GM18499 (cell line): ENCODE data around the gene IQGAP2.
"Not testable (repeated sequence)": the region's sequence is repeated elsewhere in the genome, so short reads cannot be mapped to it uniquely, and the experiment has no call there.

Source experiments
- ATAC-seq: cut with Tn5 transposase; IDR thresholded peaks from one replicate; pipeline ENCODE4 v1.9.1; 2021; ENCODE audit warnings: moderate number of reproducible peaks; ENCODE audit not compliant: insufficient read depth, unreplicated experiment

Gene IQGAP2, protein sequence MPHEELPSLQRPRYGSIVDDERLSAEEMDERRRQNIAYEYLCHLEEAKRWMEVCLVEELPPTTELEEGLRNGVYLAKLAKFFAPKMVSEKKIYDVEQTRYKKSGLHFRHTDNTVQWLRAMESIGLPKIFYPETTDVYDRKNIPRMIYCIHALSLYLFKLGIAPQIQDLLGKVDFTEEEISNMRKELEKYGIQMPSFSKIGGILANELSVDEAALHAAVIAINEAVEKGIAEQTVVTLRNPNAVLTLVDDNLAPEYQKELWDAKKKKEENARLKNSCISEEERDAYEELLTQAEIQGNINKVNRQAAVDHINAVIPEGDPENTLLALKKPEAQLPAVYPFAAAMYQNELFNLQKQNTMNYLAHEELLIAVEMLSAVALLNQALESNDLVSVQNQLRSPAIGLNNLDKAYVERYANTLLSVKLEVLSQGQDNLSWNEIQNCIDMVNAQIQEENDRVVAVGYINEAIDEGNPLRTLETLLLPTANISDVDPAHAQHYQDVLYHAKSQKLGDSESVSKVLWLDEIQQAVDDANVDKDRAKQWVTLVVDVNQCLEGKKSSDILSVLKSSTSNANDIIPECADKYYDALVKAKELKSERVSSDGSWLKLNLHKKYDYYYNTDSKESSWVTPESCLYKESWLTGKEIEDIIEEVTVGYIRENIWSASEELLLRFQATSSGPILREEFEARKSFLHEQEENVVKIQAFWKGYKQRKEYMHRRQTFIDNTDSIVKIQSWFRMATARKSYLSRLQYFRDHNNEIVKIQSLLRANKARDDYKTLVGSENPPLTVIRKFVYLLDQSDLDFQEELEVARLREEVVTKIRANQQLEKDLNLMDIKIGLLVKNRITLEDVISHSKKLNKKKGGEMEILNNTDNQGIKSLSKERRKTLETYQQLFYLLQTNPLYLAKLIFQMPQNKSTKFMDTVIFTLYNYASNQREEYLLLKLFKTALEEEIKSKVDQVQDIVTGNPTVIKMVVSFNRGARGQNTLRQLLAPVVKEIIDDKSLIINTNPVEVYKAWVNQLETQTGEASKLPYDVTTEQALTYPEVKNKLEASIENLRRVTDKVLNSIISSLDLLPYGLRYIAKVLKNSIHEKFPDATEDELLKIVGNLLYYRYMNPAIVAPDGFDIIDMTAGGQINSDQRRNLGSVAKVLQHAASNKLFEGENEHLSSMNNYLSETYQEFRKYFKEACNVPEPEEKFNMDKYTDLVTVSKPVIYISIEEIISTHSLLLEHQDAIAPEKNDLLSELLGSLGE (N-terminal part only)

DNA sequence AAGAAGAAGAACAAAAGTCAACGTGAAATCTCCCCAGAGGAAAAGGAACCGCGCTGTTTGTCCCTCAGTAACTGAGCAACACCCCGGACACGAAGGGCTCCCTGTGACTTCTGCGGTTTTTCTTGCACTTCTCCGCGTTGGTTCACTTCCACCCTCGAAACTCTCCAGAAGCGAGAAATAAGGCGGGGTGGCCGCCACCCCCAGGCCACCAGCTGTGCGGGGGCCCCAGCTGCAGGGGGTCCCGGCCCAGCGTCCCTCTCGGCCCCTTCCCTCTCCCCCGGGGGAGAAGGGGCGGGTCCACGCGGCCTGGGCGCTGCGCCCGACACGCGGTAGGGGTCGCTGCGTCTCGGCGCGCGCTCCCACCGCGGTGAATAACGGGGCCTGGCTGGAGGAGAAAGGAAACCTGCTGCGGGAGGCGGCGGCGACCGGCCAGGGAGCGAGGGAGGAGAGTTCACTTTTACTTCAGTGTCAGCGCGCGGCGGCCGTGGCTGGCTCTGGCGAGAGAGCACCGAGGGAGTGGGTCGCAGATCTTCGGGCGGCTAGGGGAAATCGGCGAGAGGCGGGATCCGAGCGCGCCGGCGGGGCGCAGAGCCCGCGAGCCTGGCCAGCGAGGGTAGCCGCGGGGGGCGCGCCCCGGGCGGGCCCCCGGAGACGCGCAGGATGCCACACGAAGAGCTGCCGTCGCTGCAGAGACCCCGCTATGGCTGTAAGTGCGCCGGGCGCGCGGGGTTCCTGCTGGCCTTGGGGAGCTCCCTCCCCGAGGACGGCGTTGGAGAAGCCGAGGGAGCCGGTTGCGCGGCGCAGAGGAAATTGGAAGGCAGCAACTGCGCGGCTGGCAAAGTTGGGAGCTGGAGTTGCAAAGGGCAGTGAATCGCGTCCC, at the start of gene IQGAP2:
IQGAP2 (plus strand) TSS at position 400 of the 880 bp plus-strand sequence; CDS start at position 661, 261 bp downstream.
- peak; percentile 36 for ATAC-seq

DNA sequence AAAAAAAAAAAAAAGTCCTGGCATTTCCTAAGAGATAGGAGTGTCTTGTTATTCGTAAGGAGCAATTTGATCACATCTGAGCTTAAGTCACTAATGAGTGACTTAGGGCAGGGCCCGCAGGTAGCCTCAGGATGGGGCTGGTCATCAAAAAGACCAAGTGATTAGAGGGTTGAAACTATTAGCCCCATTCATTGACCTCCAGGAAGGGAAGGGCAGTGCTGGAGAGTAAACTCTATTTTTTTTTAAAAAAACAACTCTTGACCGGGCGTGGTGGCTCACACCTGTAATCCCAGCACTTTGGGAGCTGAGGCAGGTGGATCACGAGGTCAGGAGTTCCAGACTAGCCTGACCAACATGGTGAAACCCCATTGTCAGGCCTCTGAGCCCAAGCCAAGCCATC, 46.2 kb upstream of the IQGAP2 start:
- no peak for ATAC-seq

DNA sequence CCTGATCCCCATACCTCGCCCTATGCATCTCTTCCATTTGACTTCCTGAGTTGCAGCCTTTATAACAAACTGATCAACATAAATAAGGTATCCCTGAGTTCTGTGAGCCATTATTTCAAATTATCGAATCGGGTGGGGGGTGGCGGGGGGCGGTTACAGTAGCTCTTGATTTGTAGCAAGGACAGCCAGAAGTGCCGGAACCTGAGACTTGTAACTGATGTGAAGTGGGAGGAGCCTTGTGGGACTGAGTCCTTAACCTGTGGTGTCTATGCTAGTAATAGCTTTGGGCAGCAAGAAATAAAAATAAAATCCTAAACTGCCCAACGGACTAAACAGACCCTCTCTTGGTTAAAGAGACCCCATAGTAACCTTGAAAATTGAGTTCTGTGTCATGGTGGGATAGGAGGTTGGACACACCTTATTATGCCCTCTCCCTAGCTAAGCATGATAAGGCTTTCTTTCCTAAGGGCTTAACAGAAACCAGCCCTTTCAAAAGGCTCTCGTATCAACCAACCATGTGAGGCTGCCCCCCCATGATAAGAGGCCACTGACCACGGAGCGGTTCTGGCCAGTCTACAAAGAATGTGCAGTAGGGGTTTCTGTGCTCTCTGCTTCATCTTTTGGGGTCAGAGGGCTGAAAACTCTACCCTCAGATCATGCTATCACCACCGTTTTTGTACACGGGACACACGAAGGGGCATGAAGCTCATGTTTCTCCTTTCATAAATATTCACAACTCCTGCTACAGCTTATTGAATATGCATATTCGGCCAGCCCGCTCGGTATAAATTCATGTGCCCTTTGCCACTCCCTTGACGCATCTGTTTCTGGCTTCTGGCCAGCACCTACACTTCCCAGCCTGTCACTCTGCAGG, 39.5 kb upstream of the IQGAP2 start:
- ATAC-seq = no peak

DNA sequence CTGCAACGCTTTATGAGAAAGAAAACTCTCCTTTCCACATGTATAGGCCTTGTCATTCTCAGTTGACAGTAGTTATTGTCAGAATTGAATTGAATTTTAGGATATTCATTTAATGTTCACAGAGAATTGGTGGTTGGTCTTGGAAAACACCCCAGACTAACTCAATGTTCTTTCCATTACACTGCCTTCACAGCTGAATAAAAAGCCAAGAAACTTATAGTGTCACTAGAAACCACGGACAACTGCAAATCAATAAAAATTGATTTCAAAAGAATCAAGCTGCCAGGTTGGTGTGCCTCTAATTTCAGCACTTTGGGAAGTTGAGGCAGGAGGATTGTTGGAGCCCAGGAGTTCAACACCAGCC, 38.9 kb upstream of the IQGAP2 start:
- ATAC-seq = no peak

DNA sequence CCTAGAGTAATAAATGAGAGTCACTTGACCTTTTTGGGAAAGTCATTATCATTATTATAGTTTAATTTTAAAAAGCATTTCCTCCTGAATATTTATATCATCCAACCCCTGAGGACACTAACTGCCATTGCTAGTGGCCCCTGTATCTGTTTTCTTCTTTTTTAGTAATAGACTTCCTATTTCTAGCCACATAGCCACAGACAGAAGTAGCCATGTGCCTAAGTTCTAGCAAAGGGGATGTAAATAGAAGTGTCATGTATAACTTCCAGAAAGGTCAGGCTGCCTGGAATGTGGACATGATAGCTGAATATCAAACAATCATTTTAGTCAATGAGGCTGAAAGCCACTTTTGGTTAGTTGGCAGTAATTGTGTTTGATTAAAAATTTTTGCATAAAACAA, 37.5 kb upstream of the IQGAP2 start:
- ATAC-seq = no peak

DNA sequence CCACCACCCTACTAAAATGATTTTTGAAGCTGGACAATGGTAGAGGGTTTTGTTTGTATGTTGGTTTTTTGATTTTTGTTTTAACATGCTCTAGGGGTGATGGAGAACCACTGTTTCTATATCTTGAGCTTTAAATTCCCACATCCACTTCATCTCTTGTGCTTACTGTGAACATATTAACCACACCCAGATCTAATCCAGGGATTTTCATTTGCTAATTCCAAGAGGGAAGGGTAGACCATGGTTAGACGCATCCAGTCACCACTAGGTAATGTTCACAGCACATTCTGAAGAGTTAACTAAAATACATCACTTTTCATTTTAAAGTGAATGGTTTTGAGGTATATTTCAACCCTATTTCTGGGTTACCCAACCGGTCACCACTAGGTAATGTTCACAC, 36.5 kb upstream of the IQGAP2 start:
- no peak for ATAC-seq

DNA sequence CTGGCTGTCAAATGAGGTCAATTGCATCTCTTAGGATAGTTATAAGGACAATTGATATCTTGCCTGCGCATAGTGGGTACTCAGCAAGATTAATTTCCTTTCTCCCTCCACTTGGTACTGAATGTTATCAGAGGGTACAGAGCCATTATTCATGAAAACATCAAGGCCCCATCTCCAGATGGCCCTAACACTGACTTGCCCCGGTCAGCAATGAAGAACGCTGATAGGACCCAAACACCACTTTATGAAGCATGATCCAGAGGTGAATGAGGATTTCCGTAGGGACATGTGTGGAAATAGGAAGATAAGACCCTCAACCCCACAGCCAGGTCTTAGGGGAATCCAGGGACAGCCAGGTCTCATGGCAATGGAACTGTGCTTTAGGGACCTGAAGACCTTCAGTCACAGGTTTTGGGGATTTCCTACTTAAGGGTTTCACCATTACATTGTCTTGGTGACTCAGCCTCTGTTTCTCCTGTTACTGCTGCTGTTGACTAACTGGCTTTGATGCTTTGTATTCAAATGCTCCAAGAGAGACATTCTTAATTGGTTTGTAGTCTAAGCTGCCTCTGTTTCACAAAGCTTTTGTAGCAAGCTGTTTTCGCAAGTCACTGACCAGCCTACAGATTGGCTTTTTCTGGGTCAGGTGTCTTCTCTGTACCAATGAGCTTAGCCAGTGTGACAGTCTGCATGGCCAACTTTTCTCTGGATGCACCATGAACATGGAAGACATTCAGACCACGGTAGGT, 35.3 kb upstream of the IQGAP2 start:
- ATAC-seq = peak; percentile 63

DNA sequence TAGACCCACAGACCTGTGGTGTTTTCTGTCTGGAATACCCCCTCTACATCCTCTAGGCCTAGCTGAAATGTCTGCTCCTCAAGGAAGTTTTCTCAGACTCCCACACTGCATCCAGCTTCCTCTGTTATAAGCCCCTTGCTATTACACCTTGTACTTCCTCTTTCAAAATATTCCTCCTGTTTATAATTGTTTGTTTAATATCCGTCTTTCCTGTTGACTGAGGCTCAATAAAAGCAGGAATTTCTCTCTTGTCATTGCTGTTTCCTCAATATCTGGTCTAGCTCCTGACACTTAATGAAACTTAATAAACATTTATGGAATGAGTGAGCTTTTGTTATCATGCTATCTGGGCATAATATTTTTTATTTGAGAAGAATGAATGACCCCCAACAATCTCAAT, 34.1 kb upstream of the IQGAP2 start:
- ATAC-seq = no peak

DNA sequence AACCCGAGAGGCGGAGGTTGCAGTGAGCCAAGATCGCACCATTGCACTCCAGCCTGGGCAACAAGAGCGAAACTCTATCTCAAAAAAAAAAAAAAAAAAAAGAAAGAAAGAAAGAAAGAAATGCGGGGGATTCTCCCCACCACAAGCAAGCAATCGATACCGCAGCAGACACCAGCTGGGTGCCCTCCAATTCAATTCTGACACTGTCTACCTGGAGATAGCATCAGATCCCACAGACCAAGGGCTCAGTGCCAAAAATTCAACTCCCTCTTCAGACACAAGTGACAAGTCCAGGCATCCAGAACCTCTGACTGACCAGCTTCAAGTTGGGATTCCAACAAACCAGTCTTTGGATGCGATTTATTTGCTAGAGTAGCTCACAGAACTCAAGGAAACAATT, 33.4 kb upstream of the IQGAP2 start:
- not testable (repeated sequence) for ATAC-seq

DNA sequence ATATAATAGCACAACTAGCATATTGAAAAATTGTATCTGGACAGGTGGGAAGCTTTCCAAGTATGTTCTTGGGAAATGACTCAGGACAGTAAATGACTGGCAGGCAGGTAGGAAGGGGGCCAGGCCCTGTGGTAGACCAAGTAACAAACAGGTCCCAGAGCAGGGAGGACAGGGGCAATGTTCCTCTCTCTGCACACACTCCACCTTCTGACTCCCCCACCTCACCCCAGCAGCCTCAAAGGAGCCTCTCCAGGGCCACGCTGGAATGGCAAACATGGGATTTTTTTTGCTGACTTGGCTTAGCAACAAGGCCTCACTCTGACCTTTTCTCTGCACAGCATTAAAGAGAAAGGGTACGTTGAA, 31.1 kb upstream of the IQGAP2 start:
- ATAC-seq = no peak

DNA sequence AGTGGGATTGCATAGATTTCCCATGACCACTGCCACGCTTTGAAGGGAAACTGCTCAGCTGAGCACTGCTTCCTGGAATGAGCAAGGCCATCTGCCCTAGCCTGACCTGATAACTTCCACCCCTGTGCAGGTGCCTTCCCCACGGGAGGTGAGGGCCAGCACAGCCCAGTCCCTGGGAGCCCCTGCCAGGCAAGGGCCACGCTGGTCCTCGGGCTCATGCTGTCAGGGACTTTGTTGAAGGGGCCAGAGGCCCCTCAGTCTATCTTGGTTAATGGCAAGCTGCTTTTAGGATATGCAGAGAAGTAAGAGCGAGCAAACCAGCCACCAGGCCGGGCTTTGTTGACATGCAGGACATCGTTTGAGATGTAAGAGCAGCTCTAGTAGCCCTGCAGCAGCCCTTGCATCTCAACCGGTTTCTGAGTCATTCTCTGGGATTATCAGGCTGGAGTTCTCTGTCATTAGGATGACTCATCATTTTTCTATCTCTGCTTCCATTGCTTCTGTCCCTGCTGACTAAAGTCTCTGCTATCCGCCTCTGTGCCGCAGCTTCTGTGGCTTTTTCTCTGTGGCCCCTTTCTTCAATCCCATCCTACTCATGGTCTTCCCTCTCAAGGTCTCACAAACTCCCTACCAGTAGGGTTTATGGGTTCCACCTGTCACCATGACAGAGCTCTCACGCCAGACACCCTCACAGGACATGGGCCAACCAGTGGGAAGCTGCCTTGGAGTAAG, 30.6 kb upstream of the IQGAP2 start:
- no peak for ATAC-seq

DNA sequence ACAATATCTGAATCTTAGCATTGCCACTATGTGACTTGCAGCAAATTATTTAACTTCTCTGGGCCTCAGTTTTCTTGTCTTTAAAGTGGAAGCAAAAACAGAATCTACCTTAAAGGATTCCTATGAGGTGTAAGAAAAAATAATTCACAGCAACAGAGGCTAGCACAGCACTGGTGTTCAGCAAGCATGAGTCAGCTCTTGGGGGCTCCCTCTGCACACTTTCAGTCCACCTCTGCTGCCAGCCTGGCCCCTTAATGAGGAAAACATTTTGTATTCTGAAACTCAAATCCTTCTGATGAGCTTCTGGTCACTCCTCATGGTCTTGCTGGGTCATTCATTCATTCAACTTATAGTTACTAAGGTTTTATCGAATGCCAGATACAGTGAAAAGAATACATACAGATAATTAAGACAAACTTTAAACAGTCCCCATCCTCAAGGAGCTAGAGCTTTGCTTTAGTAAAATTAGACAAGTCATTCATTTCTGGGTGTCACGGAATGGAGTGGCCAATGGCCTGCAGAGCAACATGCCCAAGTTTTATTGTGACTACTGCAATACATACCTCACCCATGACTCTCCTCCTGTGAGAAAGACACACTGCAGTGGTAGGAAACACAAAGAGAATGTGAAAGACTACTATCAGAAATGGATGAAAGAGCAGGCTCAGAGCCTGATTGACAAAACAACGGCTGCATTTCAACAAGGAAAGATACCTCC, 26.8 kb upstream of the IQGAP2 start:
- ATAC-seq = no peak

DNA sequence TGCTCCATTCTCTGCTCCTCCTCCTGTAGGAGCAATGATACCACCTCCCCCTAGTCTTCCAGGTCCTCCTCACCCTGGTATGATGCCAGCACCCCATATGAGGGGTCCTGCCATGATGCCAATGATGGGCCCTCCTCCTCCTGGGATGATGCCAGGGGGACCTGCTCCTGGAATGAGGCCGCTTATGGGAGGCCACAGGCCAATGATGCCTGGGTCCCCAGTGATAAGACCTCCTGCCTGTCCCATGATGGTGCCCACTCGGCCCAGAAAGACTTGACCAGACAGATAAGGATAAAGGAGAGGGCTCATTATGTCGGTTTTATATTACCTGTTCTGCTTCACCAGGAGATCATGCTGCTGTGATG, 26.2 kb upstream of the IQGAP2 start:
- no peak for ATAC-seq

DNA sequence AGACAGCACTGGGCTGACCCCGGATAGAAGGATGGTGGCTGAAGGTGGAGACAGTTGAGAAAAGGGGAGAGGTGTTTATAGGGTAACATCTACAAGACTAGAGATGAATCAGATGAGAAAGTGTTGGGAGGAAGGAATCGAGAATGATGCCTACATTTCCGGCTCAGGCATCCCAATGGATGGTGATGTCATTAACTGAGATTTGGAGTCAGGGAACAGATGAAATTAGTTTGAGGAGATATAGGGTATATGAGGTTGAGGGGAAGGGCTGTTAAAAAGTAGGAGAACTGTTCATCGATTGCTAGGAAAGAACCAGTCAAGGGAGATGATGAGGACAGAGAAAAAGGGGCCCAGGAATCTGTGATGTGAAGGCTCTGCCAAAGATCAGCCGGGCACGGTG, 24.7 kb upstream of the IQGAP2 start:
- ATAC-seq = no peak

DNA sequence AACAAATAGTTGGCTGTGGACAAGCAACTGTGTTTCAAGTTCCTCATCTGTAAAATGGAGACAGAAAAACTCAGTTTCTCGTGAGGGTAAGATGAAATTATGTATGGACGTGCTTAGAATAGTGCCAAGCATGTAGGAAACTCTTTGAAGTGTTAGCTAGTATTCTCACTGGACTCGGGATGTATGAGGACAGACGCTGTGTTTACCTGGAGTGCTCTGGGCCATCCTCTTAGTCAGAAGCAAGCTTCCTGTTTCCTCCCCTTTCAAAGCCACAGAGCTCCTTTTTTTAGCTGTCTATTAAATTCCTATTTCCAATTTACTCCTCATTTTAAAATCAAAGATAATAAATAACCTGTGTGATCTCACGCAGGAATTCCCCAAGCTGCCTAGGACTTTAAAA, 23.8 kb upstream of the IQGAP2 start:
- ATAC-seq = no peak

DNA sequence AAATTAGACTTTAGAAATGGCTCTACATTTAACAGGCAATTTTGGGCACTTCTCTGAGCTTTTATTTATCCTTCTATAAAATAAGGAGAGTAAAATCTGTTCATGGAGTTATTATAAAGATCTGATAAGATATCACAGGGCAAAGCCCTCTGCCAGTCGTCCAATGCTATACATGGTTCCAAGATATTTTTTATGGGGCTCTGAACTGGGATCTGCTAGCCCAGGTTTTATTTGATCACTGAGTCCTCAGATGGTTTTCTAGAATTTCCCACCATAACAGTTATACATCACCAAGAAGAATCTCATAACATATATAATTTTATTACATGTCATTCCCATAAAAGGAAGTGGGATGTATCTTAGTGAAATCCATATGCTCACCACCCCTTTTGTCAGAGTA, 23.2 kb upstream of the IQGAP2 start:
- no peak for ATAC-seq
